Measurements from ENCODE around the gene PIMREG.

PIMREG gene

DNA sequence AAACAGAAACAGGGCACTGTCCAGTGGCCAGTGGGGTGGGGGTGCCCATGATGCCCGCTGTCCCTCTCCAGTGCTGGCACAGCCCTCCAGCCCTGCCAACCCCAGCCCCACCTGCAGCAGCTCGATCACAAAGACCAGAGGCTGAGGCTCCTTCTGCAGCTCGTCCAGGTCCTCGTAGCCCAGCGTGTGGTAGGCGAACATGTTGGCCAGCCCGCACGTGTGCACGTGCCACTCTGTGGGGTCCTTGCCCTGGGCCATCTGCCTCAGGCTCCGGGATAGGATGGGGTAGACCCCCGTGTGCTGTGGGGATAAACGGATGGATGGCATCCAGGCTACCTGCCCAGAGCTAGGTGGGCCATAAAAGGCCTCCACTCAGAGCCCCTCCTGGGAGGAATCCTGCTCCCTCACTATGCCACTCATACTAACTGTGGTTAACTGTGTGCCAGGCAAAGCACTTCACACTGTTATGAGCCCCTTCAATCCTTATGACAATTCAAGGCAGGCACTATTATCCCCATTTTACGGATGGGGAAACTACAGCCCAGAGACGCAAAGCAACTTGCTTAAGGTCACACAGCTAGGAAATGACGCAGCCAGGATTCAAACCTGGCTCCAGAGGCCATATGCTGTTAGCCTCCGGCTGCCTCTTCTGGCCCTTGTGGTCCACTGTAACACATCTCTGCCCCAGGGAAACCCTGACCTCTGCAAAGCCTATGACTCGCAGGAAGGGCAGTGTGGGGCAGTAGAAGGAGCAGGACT is 15.9 kb upstream of the PIMREG start:
- Mint-ChIP-seq H3K27me3 (ENCODE audit: low read depth) (peaks cover 68% of the 10 kb centered on the region), H3K4me3 (no peak overlapping the region), H3K27ac (no peak overlapping the region), H3K36me3 (ENCODE audit: low read depth) (peaks cover 6% of the 10 kb centered on the region), H3K9me3 (peaks cover 20% of the 10 kb centered on the region), H3K4me1 (ENCODE audit: low read depth) (peaks cover 19% of the 10 kb centered on the region)

GRCh38 chr17:6429266-6429665 is 15.0 kb upstream of the PIMREG start:
- H3K27me3 Mint-ChIP-seq (ENCODE audit: low read depth), result peaks cover 68% of the 10 kb centered on the region
- no peak overlapping the region for H3K27ac Mint-ChIP-seq
- no peak overlapping the region for H3K4me3 Mint-ChIP-seq
- peaks cover 18% of the 10 kb centered on the region for H3K4me1 Mint-ChIP-seq (ENCODE audit: low read depth)
- H3K9me3 Mint-ChIP-seq, result peaks cover 20% of the 10 kb centered on the region
- H3K36me3 Mint-ChIP-seq (ENCODE audit: low read depth), result peaks cover 6% of the 10 kb centered on the region

- Mint-ChIP-seq H3K4me1 (ENCODE audit: low read depth) (peaks cover 18% of the 10 kb centered on the region), H3K27ac (no peak overlapping the region), H3K9me3 (peaks cover 20% of the 10 kb centered on the region), H3K27me3 (ENCODE audit: low read depth) (peaks cover 65% of the 10 kb centered on the region), H3K4me3 (no peak overlapping the region), H3K36me3 (ENCODE audit: low read depth) (peaks cover 6% of the 10 kb centered on the region)
Measured at GRCh38 chr17:6430769-6431168, 13.5 kb upstream of the PIMREG start.

DNA sequence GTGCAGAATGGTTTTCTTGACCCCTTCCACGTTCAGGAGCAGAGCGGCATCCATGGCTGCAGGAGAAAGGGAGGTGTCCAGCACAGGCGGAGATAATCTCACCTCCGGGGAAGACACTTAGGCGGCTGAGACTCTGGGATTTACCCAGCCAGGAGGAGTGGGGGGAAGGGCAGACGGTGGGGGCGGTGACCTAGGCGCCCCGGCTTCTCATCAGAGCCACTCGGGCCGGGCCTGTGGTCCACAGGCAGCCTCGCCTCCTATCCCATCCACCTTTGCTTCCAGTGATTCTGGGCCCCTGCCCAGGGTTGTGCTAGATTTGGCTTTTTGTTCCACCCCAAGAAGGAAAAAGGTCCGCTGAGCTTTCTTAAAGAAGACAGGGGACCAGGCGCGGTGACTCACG is 9.2 kb upstream of the PIMREG start, which contains the start of gene AIPL1:
AIPL1 (minus strand) TSS at position 71 of the 400 bp plus-strand sequence; CDS start at position 54, 17 bp downstream.
- Mint-ChIP-seq H3K4me1 (ENCODE audit: low read depth) (peaks cover 1% of the 10 kb centered on the region), H3K4me3 (no peak within 1 kb of the TSS), H3K27me3 (ENCODE audit: low read depth) (peaks cover 76% of the 10 kb centered on the region), H3K36me3 (ENCODE audit: low read depth) (peaks cover 3% of the 10 kb centered on the region), H3K9me3 (peaks cover 16% of the 10 kb centered on the region), H3K27ac (no peak within 1 kb of the TSS)

DNA sequence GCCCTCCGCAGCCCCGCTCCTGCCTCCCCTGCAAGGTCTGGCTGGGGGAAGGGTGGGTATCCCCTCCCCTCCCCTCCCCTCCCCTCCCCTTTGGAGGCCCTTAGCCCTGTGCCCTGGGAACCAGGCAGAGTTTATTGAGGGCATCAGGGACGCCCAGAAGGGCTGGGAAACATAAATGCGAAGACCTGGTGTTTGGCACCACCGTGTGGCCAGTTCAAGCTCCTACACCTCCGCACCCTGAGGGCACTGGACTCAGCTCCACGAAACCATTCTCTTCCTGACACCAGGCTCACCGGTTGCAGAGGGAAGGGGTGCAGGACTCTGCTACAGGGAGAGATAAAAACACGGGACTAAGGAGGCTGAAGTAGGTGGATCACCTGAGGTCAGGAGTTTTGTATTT is 8.3 kb upstream of the PIMREG start:
- Mint-ChIP-seq H3K4me3 (no peak overlapping the region), H3K36me3 (ENCODE audit: low read depth) (peaks cover 3% of the 10 kb centered on the region), H3K4me1 (ENCODE audit: low read depth) (peaks cover 1% of the 10 kb centered on the region), H3K9me3 (peaks cover 10% of the 10 kb centered on the region), H3K27me3 (ENCODE audit: low read depth) (peaks cover 80% of the 10 kb centered on the region), H3K27ac (no peak overlapping the region)

GRCh38 chr17:6437466-6437865 is 6.8 kb upstream of the PIMREG start:
- Mint-ChIP-seq H3K9me3 (no peaks in the 10 kb centered on the region), H3K4me1 (ENCODE audit: low read depth) (peaks cover 1% of the 10 kb centered on the region), H3K36me3 (ENCODE audit: low read depth) (no peaks in the 10 kb centered on the region), H3K27ac (no peak overlapping the region), H3K4me3 (no peak overlapping the region), H3K27me3 (ENCODE audit: low read depth) (peaks cover 76% of the 10 kb centered on the region)

DNA sequence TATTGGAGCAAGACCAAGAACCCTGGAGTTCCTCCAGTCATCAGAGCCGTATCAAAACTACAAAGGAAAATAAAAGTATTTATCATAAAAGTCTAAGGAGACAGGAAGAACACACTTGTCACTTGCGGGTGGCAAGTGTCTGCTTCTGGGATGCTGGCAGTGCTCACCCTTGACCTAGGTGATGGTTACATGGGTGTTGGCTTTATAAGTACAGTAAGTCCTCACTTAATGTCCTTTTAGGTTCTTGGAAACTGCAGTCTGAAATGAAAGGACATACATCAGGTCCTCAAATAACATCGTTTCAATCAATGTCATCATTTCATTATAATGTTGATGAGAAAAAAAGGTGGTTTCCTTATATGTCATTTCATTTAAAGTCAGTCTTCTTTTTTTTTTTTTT is 6.3 kb upstream of the PIMREG start:
- H3K4me1 Mint-ChIP-seq (ENCODE audit: low read depth), result peaks cover 1% of the 10 kb centered on the region
- H3K4me3 Mint-ChIP-seq, result no peak overlapping the region
- peaks cover 74% of the 10 kb centered on the region for H3K27me3 Mint-ChIP-seq (ENCODE audit: low read depth)
- no peaks in the 10 kb centered on the region for H3K9me3 Mint-ChIP-seq
- no peak overlapping the region for H3K27ac Mint-ChIP-seq
- no peaks in the 10 kb centered on the region for H3K36me3 Mint-ChIP-seq (ENCODE audit: low read depth)

DNA sequence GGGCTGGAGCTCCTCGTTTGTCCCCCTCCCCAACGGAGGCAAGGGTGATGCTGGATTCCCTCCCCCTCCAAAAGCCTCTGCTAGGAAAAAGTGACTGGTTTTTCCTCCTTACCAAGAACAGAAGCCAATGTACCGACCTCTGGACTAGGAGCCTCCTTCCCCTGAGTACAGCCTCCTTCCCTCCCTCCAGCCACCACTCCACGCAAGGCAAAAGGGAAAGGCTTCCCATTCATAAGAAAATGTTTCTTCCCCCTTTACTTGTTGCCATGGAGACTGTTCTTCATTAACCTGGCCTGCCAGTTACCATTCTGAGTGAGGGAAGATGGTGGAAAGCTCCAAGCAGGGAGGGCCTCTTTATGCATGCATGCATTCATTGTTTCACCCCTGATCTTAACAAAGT is 4.3 kb upstream of the PIMREG start:
- Mint-ChIP-seq H3K27me3 (ENCODE audit: low read depth) (peaks cover 59% of the 10 kb centered on the region), H3K4me1 (ENCODE audit: low read depth) (peaks cover 11% of the 10 kb centered on the region), H3K36me3 (ENCODE audit: low read depth) (peaks cover 2% of the 10 kb centered on the region), H3K9me3 (no peaks in the 10 kb centered on the region), H3K4me3 (no peak overlapping the region), H3K27ac (no peak overlapping the region)

DNA sequence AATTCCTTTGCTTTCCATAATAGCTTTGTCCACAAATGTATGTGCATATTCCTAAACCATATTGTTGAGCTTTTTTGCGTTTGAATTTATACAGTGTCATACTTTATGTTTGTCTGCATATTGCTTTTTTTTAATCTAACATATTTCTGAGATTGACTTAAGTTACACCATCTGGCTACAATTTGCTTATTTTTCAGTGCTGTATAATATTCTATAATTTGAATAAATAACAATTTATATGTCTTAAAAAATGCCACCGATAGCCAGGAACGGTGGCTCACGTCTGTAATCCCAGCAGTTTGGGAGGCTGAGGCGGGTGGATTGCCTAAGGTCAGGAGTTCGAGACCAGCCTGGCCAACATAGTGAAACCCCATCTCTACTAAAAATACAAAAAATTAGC is 1.5 kb upstream of the PIMREG start:
- no peaks in the 10 kb centered on the region for H3K9me3 Mint-ChIP-seq
- peaks cover 38% of the 10 kb centered on the region for H3K27me3 Mint-ChIP-seq (ENCODE audit: low read depth)
- peaks cover 11% of the 10 kb centered on the region for H3K4me1 Mint-ChIP-seq (ENCODE audit: low read depth)
- H3K36me3 Mint-ChIP-seq (ENCODE audit: low read depth), result peaks cover 2% of the 10 kb centered on the region
- no peak overlapping the region for H3K4me3 Mint-ChIP-seq
- no peak overlapping the region for H3K27ac Mint-ChIP-seq

GRCh38 chr17:6444571-6445335 is 498 bp downstream of the PIMREG start:
- H3K36me3 Mint-ChIP-seq (ENCODE audit: low read depth), result peaks cover 5% of the 10 kb centered on the region
- peaks cover 11% of the 10 kb centered on the region for H3K4me1 Mint-ChIP-seq (ENCODE audit: low read depth)
- H3K27me3 Mint-ChIP-seq (ENCODE audit: low read depth), result peaks cover 22% of the 10 kb centered on the region
- H3K4me3 Mint-ChIP-seq, result peak overlapping the region; percentile 97
- peak overlapping the region; percentile 83 for H3K27ac Mint-ChIP-seq
- no peaks in the 10 kb centered on the region for H3K9me3 Mint-ChIP-seq

- Mint-ChIP-seq H3K27ac (no peak overlapping the region), H3K36me3 (ENCODE audit: low read depth) (peaks cover 9% of the 10 kb centered on the region)
Measured at GRCh38 chr17:6446516-6447100, 2.4 kb downstream of the PIMREG start.

GRCh38 chr17:6448473-6448872 is 4.2 kb downstream of the PIMREG start:
- peaks cover 9% of the 10 kb centered on the region for H3K36me3 Mint-ChIP-seq (ENCODE audit: low read depth)
- H3K4me1 Mint-ChIP-seq (ENCODE audit: low read depth), result peaks cover 8% of the 10 kb centered on the region
- peaks cover 2% of the 10 kb centered on the region for H3K27me3 Mint-ChIP-seq (ENCODE audit: low read depth)
- no peak overlapping the region for H3K4me3 Mint-ChIP-seq
- H3K9me3 Mint-ChIP-seq, result no peaks in the 10 kb centered on the region
- H3K27ac Mint-ChIP-seq, result no peak overlapping the region

More at GRCh38 chr17:6446516-6447100, 2.4 kb downstream of the PIMREG start:
- Mint-ChIP-seq H3K4me1 (ENCODE audit: low read depth) (peaks cover 11% of the 10 kb centered on the region), H3K9me3 (no peaks in the 10 kb centered on the region), H3K4me3 (no peak overlapping the region), H3K27me3 (ENCODE audit: low read depth) (peaks cover 7% of the 10 kb centered on the region)

- Mint-ChIP-seq H3K9me3 (no peaks in the 10 kb centered on the region), H3K36me3 (ENCODE audit: low read depth) (peaks cover 8% of the 10 kb centered on the region), H3K4me3 (no peak overlapping the region), H3K4me1 (ENCODE audit: low read depth) (peaks cover 4% of the 10 kb centered on the region), H3K27me3 (ENCODE audit: low read depth) (peaks cover 5% of the 10 kb centered on the region), H3K27ac (no peak overlapping the region)
Measured at GRCh38 chr17:6449307-6449706, 5.1 kb downstream of the PIMREG start.

DNA sequence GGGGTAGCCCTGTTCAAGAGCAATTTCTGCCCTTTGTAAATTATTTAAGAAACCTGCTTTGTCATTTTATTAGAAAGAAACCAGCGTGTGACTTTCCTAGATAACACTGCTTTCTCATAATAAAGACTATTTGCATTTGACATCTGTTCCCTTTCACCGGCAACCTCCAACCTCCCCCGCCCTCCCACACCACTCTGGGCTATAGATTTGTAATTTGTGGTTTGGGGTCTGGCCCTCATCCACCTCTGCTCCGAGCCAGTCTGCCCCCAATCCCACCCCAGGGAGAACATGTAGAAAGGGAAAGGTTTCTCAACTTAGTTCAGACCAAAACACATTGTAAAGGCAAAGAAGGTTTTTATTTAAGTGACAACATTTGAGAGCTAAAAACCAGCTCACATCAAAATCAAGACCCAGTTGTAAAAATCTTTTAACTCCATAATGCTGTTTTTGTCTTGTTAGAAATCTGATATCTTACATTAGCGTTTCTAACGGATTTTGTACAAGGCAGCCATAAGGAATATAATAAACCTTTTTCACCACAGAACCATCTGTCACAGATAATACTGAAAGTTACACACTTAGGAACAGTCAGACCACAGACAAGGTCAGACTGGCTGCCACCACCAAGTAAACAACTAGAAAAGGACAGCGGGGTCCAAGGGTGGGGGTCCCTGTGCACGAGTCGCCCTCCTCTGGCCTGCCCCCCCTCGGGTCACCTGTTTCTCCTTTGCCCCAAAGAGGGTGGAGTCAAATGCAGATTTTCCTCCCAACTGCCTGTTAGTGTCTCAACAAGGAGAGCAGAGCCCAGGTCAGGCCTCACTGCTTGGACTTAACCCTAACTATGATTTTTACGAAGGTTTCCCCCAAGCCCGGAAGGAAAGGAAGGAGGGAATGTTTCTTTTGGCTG is 6.9 kb downstream of the PIMREG start:
- Mint-ChIP-seq H3K36me3 (ENCODE audit: low read depth) (peaks cover 7% of the 10 kb centered on the region), H3K4me3 (no peak overlapping the region), H3K9me3 (no peaks in the 10 kb centered on the region), H3K27me3 (ENCODE audit: low read depth) (peaks cover 9% of the 10 kb centered on the region), H3K4me1 (ENCODE audit: low read depth) (no peaks in the 10 kb centered on the region), H3K27ac (no peak overlapping the region)
